LoVo (cell line): Measurements from ENCODE around the gene RAB33B.
A peak's percentile ranks its signal among the peaks of the same experiment; 100 is the strongest.
"Not testable (repeated sequence)": the region's sequence is repeated elsewhere in the genome, so short reads cannot be mapped to it uniquely, and the experiment has no call there.

ENCODE experiments used
- DNase-seq: peaks from one replicate; pipeline ENCODE4 v3.0.0-alpha.2; 2016; ENCODE audit warnings: low spot score

The RAB33B gene

DNA sequence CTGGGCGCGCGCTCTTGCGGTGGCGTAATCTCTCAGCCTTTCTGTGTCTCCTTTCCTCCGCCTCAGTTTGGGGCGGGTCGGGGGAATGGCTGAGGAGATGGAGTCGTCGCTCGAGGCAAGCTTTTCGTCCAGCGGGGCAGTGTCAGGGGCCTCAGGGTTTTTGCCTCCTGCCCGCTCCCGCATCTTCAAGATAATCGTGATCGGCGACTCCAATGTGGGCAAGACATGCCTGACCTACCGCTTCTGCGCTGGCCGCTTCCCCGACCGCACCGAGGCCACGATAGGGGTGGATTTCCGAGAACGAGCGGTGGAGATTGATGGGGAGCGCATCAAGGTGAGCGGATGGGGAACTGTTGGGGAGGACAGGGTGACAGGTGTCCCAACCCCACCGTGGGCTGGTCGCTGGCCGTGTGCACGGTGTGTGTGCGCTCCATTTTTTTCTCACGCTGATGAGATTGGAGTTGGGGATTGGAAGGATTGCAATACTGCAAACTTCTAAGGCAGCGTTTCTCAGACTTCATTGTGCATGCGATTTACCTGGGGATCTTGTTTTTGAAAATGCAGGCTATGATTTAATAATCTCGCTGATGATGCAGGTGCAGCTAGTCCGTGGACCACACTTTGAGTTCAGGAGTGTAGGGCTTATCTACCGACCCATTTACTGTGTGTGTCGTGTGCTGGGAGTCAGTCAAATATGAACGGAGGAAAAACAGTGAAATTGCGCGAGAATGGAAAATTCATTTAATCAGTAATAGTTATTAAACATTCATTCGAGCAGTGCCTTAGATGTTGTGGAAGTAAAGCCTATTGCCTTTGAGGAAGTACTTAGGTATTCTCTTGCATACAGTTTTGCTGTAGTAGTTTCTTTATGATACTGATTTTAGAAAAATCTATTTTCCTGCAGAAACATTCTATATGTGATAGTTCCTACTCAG, at the start of gene RAB33B:
RAB33B (plus strand) TSS at position 11 of the 935 bp plus-strand sequence; CDS start at position 86, 75 bp downstream.
- no peak for DNase-seq

DNA sequence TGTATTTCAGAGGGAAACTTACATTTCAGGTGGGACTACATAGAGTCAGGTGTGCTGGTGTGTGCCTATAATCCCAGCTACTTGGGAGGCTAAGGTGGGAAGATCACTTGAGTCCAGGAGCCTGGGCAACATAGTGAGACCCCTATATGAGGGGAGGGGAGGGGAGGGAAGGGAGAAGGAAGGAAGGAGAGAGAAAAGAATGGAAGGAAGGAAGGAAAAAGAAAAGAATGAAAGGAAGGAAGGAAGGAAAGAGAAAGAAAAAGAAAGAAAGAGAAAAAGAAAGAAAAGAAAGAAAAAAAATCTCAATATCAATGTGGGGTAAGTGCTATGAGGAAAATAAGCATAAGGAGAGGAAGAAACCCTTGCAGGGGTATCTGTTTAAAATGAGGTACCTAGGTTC, 43.6 kb upstream of the RAB33B start:
- no peak for DNase-seq

DNA sequence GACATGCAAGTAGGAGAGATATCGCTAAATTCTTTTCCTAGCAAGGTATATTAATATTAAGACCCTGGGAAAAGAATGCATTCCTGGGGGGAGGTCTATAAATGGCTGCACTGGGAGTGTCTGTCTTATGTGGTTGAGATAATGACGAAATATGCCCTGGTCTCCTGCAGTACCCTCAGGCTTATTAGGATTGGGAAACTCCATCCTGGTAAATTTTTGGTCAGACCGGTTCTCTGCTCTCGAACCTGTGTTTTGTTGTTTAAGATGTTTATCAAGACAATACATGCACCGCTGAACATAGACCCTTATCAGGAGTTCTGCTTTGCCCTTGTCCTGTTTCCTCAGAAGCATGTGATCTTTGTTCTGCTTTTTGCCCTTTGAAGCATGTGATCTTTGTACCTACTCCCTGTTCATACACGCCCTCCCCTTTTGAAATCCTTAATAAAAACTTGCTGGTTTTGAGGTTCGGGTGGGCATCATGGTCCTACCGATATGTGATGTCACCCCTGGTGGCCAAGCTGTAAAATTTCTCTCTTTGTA, 39.2 kb upstream of the RAB33B start:
- DNase-seq: not testable (repeated sequence)

DNA sequence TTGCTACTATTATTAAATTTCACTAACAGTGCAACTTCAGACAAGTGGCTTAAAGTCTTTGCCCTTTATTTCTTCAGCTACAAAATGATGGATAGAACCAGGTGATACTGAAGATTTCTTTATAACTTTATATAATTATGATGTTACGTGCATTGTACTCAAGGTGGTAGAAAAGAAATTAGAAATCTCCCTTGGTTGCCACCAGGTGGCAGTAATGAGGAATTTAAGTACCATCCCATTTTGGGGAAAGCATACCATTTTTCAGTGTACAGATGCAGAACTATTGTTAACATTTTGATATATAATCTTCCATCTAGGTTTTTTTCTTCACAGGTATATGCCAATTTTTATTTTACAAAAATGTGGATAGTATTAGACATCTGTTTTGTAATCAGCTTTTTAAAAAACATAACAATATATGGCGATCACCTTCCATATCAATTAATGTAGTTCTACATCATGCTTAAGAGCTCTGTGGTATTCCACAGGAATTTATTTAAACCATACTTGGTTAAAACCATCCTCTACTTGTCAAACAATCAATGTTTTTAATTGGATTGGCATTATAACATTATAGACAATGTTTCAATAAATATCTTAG, 37.7 kb upstream of the RAB33B start:
- peak; percentile 49 for DNase-seq

DNA sequence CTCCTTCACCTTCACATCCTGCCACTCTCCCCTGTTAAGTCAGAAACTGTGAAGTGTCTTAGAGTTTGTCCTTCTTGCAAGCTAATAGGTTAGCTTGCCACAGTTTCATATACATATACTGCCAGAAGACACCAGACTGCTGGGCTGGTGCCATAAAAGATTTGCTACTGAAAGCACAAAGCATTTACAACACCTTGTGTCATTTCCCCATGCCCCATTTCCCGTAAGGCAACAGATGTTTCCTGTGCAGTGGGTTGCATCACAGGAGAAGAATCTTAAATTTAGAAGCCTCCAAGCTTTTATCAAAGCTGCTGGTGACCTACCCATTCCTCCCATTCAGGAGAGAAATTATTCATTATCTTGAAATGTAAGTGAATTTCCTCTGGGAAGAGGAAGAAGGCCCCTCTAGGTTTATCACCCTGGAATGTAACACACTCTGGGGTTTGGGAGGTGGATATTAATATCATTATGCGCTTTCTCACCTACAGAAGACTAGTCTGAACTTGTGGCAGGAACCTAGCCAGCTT, 34.5 kb upstream of the RAB33B start:
- no peak for DNase-seq

DNA sequence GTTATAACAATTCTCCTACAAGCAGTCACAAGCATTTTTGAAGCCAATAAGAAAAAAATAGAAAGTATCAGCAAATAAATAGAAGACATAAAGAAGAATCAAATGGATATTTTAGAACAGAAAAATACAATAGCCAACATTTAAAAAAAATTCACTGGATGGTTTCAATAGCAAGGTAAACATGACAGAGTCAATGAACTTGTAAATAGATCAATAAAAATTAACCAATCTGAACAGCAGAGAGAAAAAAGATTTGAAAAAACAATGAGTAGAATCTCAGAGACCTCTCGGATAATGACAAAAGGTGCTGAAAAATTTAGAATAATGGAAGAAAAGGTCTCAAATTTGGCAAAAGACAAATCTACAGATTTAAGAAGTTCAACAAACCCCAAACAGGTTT, 33.3 kb upstream of the RAB33B start:
- no peak for DNase-seq

DNA sequence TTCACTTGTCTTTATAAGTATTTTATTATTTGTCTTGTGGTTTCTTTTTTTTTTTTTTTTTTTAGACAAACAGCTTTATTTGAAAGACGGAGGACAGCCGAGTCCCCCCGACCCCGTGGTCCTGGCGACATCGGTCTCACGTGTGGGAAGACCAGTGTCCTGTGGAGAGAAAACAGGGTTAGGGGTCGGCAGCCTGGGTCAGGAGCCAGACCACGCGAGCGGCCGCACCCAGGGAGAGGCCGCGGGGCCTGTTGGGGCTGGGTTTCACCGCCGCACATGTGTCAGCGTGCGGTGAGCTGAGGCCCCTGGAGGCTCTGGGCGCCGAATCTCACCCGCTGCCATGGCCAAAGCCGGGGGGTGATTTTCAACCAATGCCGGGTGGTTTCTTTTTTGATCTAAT, 17.8 kb upstream of the RAB33B start:
- no peak for DNase-seq

DNA sequence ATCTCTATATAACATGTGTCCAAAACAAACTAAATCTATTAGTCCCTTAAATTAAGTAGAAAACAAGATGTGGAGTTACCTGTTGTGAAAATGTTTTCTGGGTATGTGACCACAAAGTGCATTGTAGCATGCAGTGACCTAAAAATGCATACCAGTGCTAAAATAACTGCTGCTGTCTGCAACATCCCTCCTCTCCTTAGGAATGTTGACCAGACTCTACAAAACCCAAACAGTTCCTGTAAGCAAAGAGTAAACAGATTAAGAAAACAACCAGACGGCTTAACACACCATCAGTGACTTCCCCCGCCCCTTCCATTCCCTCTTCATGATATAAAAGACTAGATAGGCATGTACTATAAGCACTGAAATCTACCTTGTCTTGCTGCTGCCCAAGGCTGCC, 15.8 kb upstream of the RAB33B start:
- DNase-seq: no peak

DNA sequence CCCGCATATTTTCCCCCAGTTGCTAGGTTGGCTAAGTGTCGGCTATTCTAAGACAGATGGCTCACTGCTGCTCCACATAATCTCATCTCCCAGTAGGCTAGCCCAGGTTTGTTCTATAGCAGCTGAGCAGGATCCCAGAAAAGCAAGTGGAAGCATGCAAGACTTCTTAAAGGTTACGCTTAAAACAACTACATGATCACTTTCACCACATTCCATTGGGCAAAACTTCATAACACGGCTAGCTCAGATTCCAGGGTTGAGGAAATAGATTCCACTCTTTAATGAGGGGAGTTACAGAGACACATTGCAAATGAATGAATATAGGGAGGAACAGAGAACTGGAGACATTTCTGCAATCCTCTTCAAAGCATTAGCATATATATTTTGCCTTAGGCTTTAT, 12.9 kb upstream of the RAB33B start:
- no peak for DNase-seq

DNA sequence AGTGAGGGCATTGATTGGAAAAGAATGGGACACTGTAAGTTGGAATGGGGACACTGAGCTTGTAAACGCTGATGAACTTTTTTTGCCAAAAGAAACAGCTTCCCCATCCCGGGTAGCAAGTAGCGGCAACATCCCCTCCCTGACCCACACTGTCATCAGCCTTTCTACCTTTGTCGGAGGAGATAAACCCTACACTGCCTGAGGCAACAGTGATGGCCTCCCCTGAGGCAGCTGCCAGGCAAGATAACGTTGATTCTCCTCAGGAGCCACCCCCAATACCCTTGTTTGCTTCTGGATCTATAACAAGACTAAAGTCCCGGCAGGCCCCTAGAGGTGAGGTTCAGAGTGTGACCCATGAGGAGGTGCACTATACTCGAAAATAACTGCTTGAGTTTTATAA, 10.3 kb upstream of the RAB33B start:
- DNase-seq: no peak

DNA sequence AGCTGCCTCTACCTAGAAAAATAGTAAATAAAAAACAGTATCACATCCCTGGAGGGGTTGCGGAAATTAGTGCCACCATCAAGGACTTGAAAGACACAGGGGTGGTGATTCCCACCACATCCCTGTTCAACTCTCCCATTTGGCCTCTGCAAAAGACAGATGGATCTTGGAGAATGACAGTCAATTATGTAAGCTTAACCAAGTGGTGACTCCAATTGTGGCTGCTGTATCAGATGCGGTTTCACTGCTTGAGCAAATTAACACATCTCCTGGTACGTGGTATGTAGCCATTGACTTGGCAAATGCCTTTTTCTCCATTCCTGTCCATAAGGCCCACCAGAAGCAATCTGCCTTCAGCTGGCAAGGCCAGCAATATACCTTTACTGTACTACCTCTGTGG, 9.0 kb upstream of the RAB33B start:
- not testable (repeated sequence) for DNase-seq

DNA sequence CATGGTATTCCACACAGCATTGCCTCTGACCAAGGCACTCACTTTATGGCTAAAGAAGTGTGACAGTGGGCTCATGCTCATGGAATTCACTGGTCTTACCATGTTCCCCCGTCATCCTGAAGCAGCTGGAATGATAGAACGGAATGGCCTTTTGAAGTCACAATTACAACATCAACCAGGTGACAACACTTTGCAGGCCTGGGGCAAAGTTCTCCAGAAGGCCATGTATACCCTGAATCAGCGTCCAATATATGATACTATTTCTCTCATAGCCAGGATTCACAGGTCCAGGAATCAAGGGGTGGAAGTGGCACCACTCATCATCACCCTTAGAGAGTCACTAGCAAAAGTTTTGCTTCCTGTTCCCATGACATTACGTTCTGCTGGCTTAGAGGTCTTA, 6.8 kb upstream of the RAB33B start:
- not testable (repeated sequence) for DNase-seq

DNA sequence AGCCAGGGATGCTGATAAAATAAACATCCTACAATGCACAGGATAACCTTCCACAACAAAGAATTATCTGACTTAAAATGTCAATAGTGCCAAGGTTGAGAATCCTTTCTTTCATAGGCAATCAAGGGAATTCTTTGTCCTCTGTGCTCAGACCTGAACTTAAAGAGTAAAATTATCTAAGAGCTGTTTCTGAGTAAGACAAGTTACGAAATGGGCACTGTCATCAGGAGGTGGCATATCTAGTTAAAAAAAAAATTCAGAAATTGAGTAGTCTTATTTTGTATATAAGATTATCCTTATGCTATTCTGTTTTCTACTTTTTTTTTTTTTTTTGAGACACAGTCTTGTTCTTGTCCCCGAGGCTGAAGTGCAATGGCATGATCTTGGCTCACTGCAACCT, 3.3 kb upstream of the RAB33B start:
- DNase-seq: no peak

DNA sequence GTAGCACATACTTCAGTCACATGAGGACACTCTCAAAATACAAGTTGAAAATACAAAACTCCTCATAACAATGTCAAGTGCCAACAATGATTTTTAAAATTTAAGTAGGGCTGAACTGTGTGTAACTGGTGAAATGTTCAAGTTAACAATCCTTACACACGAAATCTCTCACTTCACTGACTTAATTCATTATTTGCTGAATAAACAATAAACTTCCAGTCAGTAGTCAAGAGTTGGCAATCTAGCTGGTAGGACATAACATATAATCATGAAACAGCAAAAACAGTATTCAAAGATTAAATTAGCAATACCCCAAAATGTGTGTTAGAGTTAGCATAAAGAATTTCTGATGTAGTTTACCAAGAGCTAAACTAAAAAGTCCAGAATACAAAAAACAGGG, 1.9 kb upstream of the RAB33B start:
- no peak for DNase-seq

DNA sequence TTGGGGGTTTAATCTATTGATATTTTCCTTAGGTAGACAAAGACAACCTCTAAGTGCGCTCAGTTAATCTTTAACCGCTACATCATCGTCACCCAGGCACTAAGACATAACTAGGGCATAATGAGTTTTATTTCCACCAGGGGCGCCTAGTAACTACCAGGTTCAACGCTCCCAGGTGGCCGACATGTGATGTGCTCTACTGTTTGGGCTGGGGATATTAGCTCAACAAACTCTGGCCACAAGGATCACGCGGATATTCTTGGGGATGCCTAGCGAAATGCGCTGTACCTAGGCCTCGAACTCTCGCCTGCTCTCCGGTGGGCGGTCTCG, 915 bp upstream of the RAB33B start:
- DNase-seq: peak; percentile 84

DNA sequence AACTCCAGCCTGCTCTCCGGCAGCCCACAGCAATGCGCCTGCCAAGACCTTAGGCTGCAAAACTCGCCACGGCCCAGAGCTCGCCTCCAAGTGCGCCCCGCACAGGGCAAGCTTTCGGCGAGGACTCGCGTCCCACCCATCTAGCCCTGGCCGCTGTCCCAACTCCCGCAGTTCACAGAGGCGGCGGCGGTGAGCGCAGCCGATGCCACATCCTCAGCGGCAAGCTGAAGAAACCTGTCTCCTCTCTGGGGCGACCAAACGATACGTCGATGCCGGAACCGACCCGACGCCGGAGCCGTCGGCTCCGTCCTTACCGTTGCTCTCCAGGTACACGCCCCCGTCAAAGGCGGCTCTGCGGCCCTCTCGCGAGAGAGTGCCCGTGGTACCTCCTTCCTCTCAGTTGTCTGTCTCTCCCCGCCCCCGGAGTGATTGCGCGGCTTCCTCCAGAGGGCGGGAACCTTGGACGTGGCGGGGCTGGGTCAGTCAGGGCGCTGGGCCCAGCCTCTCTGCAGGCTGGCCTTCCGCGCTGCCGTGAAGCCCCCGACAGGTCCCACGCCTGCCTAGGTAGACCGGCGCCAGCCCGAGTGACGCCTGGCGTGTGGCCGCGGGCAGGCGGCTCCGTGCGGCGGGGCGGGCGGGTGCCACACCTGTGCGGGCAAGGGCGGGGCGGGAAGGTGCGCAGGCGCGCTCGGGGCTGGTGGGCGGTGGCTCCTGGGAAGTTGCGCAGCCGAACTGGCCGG, 380 bp upstream of the RAB33B start:
- peak; percentile 95 for DNase-seq

DNA sequence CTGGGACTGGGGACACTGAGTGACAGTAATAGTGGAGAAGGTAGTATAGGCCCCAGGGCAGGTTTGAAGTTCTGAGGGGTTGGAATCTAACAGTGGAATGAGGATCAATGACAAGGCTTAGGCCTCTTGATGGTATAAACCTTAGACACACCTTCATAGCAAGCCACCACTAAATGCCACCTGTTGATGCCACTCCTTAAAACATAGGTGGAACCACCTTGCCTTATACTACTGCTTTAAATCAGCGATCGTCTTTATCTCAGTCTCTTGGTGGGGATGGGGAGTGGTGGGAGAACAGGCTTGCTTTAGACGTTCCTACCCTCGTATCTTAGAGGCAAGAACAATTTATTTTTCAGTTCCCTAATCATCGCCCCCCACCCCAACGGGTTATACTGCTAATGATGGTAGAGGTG, 1.2 kb downstream of the RAB33B start:
- DNase-seq: peak; percentile 25

DNA sequence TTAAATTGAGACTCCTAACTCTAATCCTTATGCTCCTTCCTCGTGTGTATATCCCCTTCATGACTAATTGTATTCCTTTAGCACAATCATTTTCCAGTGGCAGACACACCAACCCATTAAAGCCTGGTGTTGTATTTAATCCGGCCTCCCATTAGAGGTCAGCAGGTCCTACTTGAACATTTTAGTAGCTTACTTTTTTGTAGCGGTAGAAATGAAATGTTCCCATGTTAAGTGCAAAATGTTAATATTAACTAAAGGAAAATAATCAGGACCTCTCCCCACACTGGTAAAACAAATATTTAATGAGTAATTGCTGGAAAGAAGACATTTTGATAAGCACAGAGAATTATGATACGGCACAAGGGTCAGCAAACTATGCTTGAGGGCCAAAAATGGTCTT, 3.4 kb downstream of the RAB33B start:
- no peak for DNase-seq

DNA sequence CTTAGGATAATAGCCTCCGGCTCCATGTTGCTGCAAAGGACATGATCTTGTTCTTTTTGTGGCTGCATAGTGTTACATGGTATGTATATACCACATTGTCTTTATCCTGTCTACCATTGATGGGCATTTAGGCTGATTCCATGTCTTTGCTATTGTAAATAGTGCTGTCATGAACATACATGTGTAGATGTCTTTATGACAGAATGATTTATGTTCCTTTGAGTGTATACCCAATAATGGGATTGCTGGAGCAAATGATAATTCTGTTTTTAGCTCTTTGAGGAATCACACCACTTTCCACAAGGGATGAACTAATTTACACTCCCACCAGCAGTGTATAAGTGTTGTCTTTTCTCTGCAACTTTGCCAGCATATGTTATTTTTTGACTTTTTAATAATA, 4.6 kb downstream of the RAB33B start:
- no peak for DNase-seq

DNA sequence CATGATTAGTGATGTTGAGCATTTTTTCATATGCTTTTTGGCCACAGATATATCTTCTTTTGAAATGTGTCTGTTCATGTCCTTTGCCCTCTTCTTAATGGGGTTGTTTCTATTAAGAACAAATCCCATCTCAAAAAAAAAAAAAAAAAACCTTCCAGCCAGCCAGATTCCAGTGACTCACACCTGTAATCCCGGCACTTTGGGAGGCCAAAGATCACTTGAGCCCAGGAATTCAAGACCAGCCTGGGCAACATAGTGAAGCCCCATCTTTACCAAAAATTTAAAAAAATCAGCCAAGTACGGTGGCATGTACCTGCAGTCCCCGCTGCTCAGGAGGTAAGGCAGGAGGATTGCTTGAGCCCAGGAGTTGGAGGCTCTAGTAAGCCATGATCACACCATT, 5.1 kb downstream of the RAB33B start:
- DNase-seq: peak; percentile 49

DNA sequence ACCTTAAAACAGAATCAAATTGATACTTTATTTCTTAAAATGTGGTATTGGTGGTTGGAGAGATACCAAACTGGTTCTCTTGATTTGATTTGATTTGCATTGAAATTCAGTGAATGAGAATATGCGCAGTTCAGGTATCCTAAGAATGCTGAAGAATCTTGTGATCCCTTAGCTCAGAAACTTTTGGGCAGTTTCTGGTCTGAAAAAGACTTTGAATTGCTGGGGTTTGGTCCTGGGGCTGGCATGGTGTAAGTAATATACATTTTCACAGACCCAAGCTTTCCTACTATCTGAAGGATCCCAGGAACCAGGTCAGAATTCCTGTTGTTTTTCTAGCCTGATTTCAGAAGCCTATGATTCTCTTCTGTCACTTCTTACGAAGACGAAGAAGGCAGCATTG, 6.6 kb downstream of the RAB33B start:
- DNase-seq: no peak

DNA sequence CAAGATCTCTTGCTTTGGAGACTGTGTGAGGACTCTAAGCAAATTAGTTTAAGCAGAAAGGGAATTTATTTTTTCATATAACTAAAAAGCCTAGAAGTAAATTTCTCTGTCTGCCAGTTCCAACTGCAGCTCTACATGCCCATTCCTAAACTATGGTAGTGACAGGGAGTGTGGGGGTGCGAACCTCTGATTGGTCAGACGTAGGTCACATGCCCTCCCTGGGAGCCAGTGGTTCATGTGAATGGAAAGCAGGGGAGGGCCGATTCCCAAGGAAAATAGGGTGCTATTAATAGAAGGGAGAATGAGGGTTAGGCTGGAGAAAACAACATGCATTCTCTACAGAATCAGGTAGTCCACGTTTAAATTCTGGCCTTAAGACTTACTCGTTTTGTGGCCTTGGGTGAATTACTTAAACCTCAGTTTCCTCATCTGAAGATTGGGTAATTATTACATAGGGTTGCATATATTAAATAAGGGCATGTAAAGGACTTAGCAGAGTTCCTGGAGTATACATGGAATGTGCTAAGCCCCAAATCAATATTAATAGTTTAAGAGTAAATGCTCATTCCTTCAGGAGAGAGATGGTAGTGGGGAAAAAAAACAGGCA, 7.2 kb downstream of the RAB33B start:
- no peak for DNase-seq
